Body of pancreas (tissue), 4 donors: ENCODE results near the gene SERTAD1.

Experiments used
- CTCF ChIP-seq, 7 experiments: fragments of 450-650 bp in 4 of 7; fragments of 200-600 bp in 3 of 7; sonication (generic) in 3 of 7; IDR thresholded peaks; one replicate each; pipeline ENCODE4 v1.5.1; 2016 to 2019; ENCODE audit warnings: antibody characterized with exemption in 7 of 7
- POLR2A ChIP-seq, 3 donors: fragments of 450-650 bp; IDR thresholded peaks; one replicate each; pipeline ENCODE4 v1.6.1; 2016; ENCODE audit warnings: antibody characterized with exemption in 3 of 3, mild to moderate bottlenecking in 2 of 3

- TF ChIP-seq CTCF (IDR thresholded peaks at IDR 0.05) (no peak), POLR2A (IDR thresholded peaks at IDR 0.05) (peak; percentile 87 to 92 (median 90))
These were observed 39.9 kb upstream of the SERTAD1 start, which contains the start of gene BLVRB for GRCh38 chr19:40465557-40466218.
